Karpas-422 (cell line): ENCODE results near the gene HTR2B. TPM values are rescaled to one million over a fixed set of nuclear protein-coding genes. Genes with fewer than 3 reads are reported as not detected.
A peak's percentile ranks its signal among the peaks of the same experiment; 100 is the strongest.
"Not testable (repeated sequence)": the region's sequence is repeated elsewhere in the genome, so short reads cannot be mapped to it uniquely, and the experiment has no call there.

Experiments
- DNase-seq: peaks from one replicate; pipeline ENCODE4 v3.0.0-alpha.2; 2015
- H2AFZ ChIP-seq: fragments of 200-600 bp; sonication (generic); 2 replicates; pipeline ENCODE4 v1.6.1; 2014; ENCODE audit warnings: antibody characterized with exemption, low read length, mixed read lengths
- H3K27ac ChIP-seq: fragments of 200-600 bp; sonication (generic); 2 replicates; pipeline ENCODE4 v1.5.1; 2014; ENCODE audit warnings: mild to moderate bottlenecking, low read length, moderate library complexity
- H3K27me3 ChIP-seq: fragments of 200-600 bp; sonication (generic); 2 replicates; pipeline ENCODE4 v1.6.1; 2014; ENCODE audit warnings: low read length, mixed read lengths
- H3K36me3 ChIP-seq: fragments of 200-600 bp; sonication (generic); 2 replicates; pipeline ENCODE4 v1.6.1; 2014; ENCODE audit warnings: low read length, mixed read lengths; ENCODE audit not compliant: insufficient read depth
- H3K4me1 ChIP-seq: fragments of 200-600 bp; sonication (generic); 2 replicates; pipeline ENCODE4 v1.6.1; 2014; ENCODE audit warnings: mild to moderate bottlenecking, low read length, mixed read lengths
- H3K4me2 ChIP-seq: fragments of 200-600 bp; sonication (generic); 2 replicates; pipeline ENCODE4 v1.6.1; 2014; ENCODE audit warnings: low read length, low read depth, mild to moderate bottlenecking; ENCODE audit not compliant: poor library complexity, severe bottlenecking
- H3K4me3 ChIP-seq: fragments of 200-600 bp; sonication (generic); 2 replicates; pipeline ENCODE4 v1.5.1; 2014; ENCODE audit warnings: mild to moderate bottlenecking, antibody characterized with exemption, low read length, mixed read lengths
- H3K79me2 ChIP-seq: fragments of 200-600 bp; sonication (generic); 2 replicates; pipeline ENCODE4 v1.6.1; 2014; ENCODE audit warnings: mild to moderate bottlenecking, low read length, mixed read lengths
- H3K9ac ChIP-seq: fragments of 200-600 bp; sonication (generic); 2 replicates; pipeline ENCODE4 v1.6.0; 2014; ENCODE audit warnings: low read length
- H3K9me2 ChIP-seq: fragments of 200-600 bp; sonication (generic), shearing (Covaris generic); replicated peaks from 2 replicates; pipeline ENCODE4 v1.6.0; 2014; ENCODE audit warnings: mild to moderate bottlenecking, low read length, moderate library complexity; ENCODE audit not compliant: insufficient read depth
- H3K9me3 ChIP-seq: fragments of 300-700, 200-600 bp; sonication (generic); 2 replicates; pipeline ENCODE4 v1.6.1; 2014; ENCODE audit warnings: low read length, mixed read lengths
- H4K20me1 ChIP-seq: fragments of 200-600 bp; sonication (generic); 2 replicates; pipeline ENCODE4 v1.6.1; 2014; ENCODE audit warnings: mild to moderate bottlenecking, antibody characterized with exemption, low read length, low read depth; ENCODE audit not compliant: insufficient read depth
- small RNA-seq: library from RNA; depleted of rRNA; stranded (forward); fragments of <200 nt; gene quantifications from one replicate; pipeline ENCODE3, GENCODE V24; 2014
- total RNA-seq: library from RNA; depleted of rRNA; stranded (reverse); fragments of >200 nt; shearing (Covaris generic); gene quantifications from 2 replicates; pipeline ENCODE4 v1.2.3, GENCODE V29; 2014; ENCODE audit warnings: low replicate concordance; rRNA removed

The HTR2B gene
- total RNA-seq, 1 experiment from 2014 or later, result not detected

- H3K27me3 ChIP-seq, DNase-seq, H3K4me2 ChIP-seq, H3K4me1 ChIP-seq, H3K9ac ChIP-seq, H3K9me2 ChIP-seq, H2AFZ ChIP-seq, H4K20me1 ChIP-seq, H3K4me3 ChIP-seq, H3K9me3 ChIP-seq, H3K27ac ChIP-seq: not testable (repeated sequence)
- H3K36me3 ChIP-seq, result peaks cover 86% of the 10 kb centered on the region
- H3K79me2 ChIP-seq, result peaks cover 35% of the 10 kb centered on the region
These were observed 57.3 kb downstream of the HTR2B start for GRCh38 chr2:231067531-231067930.

- Histone ChIP-seq H3K4me2 (no peak overlapping the region), H3K4me3 (no peak overlapping the region), H3K9ac (no peak overlapping the region), H3K27ac (no peak overlapping the region), H3K9me3 (no peaks in the 10 kb centered on the region), H3K9me2 (no peaks in the 10 kb centered on the region), H3K4me1 (no peaks in the 10 kb centered on the region; the same call in 1 of the 2 replicates), H4K20me1 (no peaks in the 10 kb centered on the region), H3K27me3 (no peaks in the 10 kb centered on the region), H2AFZ (no peak overlapping the region), H3K79me2 (peaks cover 45% of the 10 kb centered on the region), H3K36me3 (peaks cover 88% of the 10 kb centered on the region)
- DNase-seq, result no peak
These were observed 58.9 kb downstream of the HTR2B start for GRCh38 chr2:231065966-231066365.

DNA sequence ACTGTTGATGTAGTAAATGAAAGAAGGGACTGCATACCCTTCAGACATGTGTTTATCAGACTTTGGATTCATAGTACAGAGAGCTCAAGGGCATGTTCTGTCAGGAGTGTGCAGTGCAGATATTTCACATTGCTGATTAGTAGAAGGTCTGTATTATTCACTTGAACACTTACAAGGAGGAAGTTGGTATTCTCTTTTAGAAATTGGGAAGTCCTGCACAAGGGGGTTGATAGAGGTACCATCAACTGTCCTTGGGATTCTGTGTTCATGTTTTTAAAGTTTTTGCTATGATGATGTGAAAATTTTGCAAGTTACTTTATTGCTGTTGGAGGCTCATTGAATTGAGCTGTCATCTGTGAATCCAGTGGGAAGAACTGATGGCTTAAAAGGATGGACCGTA lies 61.5 kb downstream of the HTR2B start:
- H3K79me2 ChIP-seq, result peaks cover 72% of the 10 kb centered on the region
- H3K9ac ChIP-seq, result no peak overlapping the region
- H3K36me3 ChIP-seq, result peaks cover 70% of the 10 kb centered on the region
- no peak for DNase-seq
- no peak overlapping the region for H3K27ac ChIP-seq
- no peaks in the 10 kb centered on the region for H3K27me3 ChIP-seq
- H3K4me2 ChIP-seq, result no peak overlapping the region
- H2AFZ ChIP-seq, result no peak overlapping the region
- peaks cover 13% of the 10 kb centered on the region for H4K20me1 ChIP-seq
- peaks cover 18% of the 10 kb centered on the region for H3K4me1 ChIP-seq
- H3K9me3 ChIP-seq, result no peaks in the 10 kb centered on the region
- no peak overlapping the region for H3K4me3 ChIP-seq
- no peaks in the 10 kb centered on the region for H3K9me2 ChIP-seq

- no peak overlapping the region for H3K27ac ChIP-seq
- no peak overlapping the region for H3K4me2 ChIP-seq
These were observed 62.1 kb downstream of the HTR2B start for GRCh38 chr2:231062776-231063175.

GRCh38 chr2:231059756-231060155 lies 65.1 kb downstream of the HTR2B start:
- no peak overlapping the region for H3K9ac ChIP-seq
- peaks cover 79% of the 10 kb centered on the region for H3K79me2 ChIP-seq
- H3K36me3 ChIP-seq, result peaks cover 39% of the 10 kb centered on the region
- H4K20me1 ChIP-seq, result peaks cover 25% of the 10 kb centered on the region
- peaks cover 30% of the 10 kb centered on the region for H3K4me1 ChIP-seq
- no peaks in the 10 kb centered on the region for H3K9me2 ChIP-seq
- H3K9me3 ChIP-seq, result no peaks in the 10 kb centered on the region
- DNase-seq, result no peak
- no peak overlapping the region for H2AFZ ChIP-seq
- H3K27me3 ChIP-seq, result no peaks in the 10 kb centered on the region
- no peak overlapping the region for H3K4me3 ChIP-seq
- no peak overlapping the region for H3K27ac ChIP-seq
- H3K4me2 ChIP-seq, result peak overlapping the region; percentile 72

More at GRCh38 chr2:231062776-231063175, 62.1 kb downstream of the HTR2B start:
- no peak for DNase-seq
- H3K4me1 ChIP-seq, result peaks cover 24% of the 10 kb centered on the region
- H3K79me2 ChIP-seq, result peaks cover 75% of the 10 kb centered on the region
- no peaks in the 10 kb centered on the region for H3K9me3 ChIP-seq
- H3K27me3 ChIP-seq, result no peaks in the 10 kb centered on the region
- peaks cover 65% of the 10 kb centered on the region for H3K36me3 ChIP-seq
- peaks cover 19% of the 10 kb centered on the region for H4K20me1 ChIP-seq
- H3K9ac ChIP-seq, result no peak overlapping the region
- no peak overlapping the region for H3K4me3 ChIP-seq
- H3K9me2 ChIP-seq, result no peaks in the 10 kb centered on the region
- H2AFZ ChIP-seq, result no peak overlapping the region

DNA sequence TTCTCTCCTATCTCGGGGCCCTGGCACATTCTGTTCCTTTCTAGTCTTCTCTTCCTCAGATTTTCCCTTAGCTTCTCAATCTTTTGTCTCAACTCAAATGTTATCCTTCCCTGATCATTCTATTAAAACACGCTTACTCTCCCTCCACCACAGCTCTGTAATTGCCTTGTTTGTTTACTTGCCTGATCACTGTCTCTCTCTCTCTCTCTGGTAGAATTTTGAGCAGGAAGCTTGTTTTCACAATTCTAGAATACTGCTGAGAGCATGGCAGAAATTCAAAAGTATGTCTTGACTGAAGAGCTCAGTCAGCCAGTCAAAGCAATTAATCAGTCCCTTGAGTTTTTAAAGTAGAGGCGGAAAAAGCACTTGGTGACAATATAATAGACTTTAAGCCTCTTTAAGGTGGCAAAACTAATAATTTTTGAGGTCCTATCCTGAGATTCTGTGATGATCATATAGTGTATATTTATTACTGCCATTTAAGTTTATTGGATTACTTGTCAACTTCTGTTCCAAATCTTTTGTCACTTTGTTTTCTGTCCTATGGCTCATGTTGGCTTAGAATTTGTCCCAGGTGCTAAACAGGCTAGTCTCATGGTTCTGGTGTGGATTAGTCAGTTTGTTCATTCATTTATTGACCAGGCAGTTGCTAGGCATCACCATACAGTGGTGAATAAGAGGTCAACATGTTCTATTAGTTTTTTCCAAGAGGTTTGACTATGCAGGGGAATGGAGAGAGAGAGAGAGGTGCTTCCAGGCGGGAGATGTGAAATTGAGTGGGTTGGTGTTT lies 65.9 kb downstream of the HTR2B start:
- no peaks in the 10 kb centered on the region for H3K9me2 ChIP-seq
- peak overlapping the region; percentile 72 for H3K4me2 ChIP-seq
- no peaks in the 10 kb centered on the region for H3K27me3 ChIP-seq
- no peak for DNase-seq
- no peak overlapping the region for H2AFZ ChIP-seq
- H3K36me3 ChIP-seq, result peaks cover 31% of the 10 kb centered on the region
- H4K20me1 ChIP-seq, result peaks cover 25% of the 10 kb centered on the region
- peaks cover 30% of the 10 kb centered on the region for H3K4me1 ChIP-seq
- H3K9me3 ChIP-seq, result no peaks in the 10 kb centered on the region
- peak overlapping the region; percentile 81 for H3K4me3 ChIP-seq
- peaks cover 71% of the 10 kb centered on the region for H3K79me2 ChIP-seq
- H3K9ac ChIP-seq, result peak overlapping the region; percentile 94
- H3K27ac ChIP-seq, result no peak overlapping the region

Small RNA genes within 50 kb of the gene (small RNA-seq; reads per million reads assigned to genes)
- gene RNU1-93P, result not detected

Other genes starting within 250 kb of the HTR2B start
- 2.9 and 9.5 TPM in 2 replicates for gene GPR55, start 199.8 kb downstream of the HTR2B start, total RNA-seq
- gene SPATA3, start 128.9 kb downstream of the HTR2B start, total RNA-seq, result not detected in 2 replicates
- not detected in 2 replicates for gene C2orf72, start 87.5 kb downstream of the HTR2B start, total RNA-seq
- 50.0 and 92.1 TPM in 2 replicates for gene PSMD1, start 68.2 kb downstream of the HTR2B start, total RNA-seq
- gene ARMC9, start 73.6 kb upstream of the HTR2B start, total RNA-seq, result 7.7 and 11.5 TPM in 2 replicates